GM10266 (cell line): ENCODE results near the gene POLR3C.

ENCODE experiments used
- DNase-seq: peaks from one replicate; pipeline ENCODE4 v3.0.0; 2012; ENCODE audit errors: extremely low spot score
- CTCF ChIP-seq: IDR thresholded peaks from 2 replicates; pipeline ENCODE4 v1.5.1; 2012; ENCODE audit warnings: mild to moderate bottlenecking, low read depth; ENCODE audit not compliant: control insufficient read depth, insufficient read depth; ENCODE audit errors: missing control alignments

Gene POLR3C

GRCh38 chr1:145874646-145875045 is 50.6 kb downstream of the POLR3C start:
- DNase-seq = no peak
- no peak for TF ChIP-seq CTCF

- TF ChIP-seq CTCF = no peak
- DNase-seq = no peak
These were observed 54.0 kb downstream of the POLR3C start for GRCh38 chr1:145877923-145878486.

GRCh38 chr1:145878724-145879123 is 54.7 kb downstream of the POLR3C start:
- no peak for DNase-seq

GRCh38 chr1:145879775-145880174 is 55.8 kb downstream of the POLR3C start:
- DNase-seq = no peak

More at GRCh38 chr1:145878724-145879123, 54.7 kb downstream of the POLR3C start:
- no peak for TF ChIP-seq CTCF

GRCh38 chr1:145884675-145885074 is 60.7 kb downstream of the POLR3C start:
- no peak for TF ChIP-seq CTCF
- no peak for DNase-seq

More at GRCh38 chr1:145879775-145880174, 55.8 kb downstream of the POLR3C start:
- TF ChIP-seq CTCF = no peak

GRCh38 chr1:145885738-145886287 is 61.8 kb downstream of the POLR3C start, which contains the start of gene ANKRD35:
Gene ANKRD35 (minus strand): TSS chr1:145885866. CDS start chr1:145885758, 108 bp downstream.
- peak; percentile 91 for DNase-seq
- no peak for TF ChIP-seq CTCF

GRCh38 chr1:145886390-145886789 is 62.4 kb downstream of the POLR3C start:
- no peak for TF ChIP-seq CTCF
- no peak for DNase-seq
